ENCODE measurements around the gene RNF157.

The RNF157 gene

DNA sequence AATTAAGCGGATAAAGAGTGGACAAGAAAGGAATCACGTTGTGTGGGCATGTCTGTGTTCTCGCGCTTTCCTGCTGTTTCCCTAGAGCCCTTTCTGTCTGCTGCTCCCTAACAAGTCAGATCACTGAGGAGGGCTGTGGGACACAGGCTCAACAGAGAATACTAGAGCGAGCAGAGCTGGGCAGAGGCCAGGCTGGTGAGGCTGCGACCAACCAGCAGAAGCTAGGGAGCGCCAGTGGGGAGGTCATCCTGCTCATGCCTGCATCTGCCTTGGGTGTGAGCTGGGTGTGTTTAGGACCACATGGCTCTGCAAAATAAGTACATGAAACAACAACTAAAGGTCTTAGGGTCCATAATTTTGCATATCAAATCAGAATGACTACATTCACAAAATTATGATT is 87.7 kb downstream of the RNF157 start:
- TF ChIP-seq CTCF (IDR thresholded peaks at IDR 0.05; ENCODE audit: unreplicated experiment in 3 of 3): no peak
- Mint-ChIP-seq H3K9me3 (no peaks in the 10 kb centered on the region), H3K27me3 (ENCODE audit: low read depth) (no peaks in the 10 kb centered on the region), H3K4me3 (no peak overlapping the region), H3K4me1 (peaks cover 17% of the 10 kb centered on the region), H3K27ac (no peak overlapping the region), H3K36me3 (ENCODE audit: low read depth) (peaks cover 10% of the 10 kb centered on the region)

DNA sequence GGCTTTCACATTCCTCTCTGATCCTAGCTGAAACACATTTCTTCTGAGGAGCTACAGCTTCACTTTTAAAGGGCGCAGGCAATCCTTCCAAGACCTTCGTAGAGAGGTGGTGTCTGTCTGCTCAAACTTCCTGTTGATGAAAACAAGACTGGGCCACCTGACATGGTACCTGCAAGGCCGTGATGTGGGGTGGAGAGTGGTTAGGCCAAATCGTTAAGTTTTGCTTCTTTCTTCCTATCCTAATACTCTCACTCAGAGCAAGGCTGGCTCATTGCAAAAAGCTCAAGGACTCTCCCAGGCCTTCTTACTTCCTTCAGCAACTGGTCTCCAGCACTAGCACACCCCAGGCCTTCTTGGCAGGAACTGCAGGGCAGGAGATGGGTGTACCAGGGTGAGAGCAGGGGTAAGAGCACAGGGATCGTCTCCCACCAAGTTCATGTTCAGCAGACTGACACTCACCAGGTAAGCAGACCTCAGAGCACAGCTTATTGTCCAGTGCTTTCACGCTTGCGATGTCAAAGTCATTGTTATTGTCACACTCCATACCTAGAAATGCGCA is 88.3 kb downstream of the RNF157 start:
- Mint-ChIP-seq H3K27me3 (ENCODE audit: low read depth) (no peaks in the 10 kb centered on the region), H3K4me1 (peaks cover 17% of the 10 kb centered on the region), H3K4me3 (no peak overlapping the region), H3K9me3 (no peaks in the 10 kb centered on the region), H3K36me3 (ENCODE audit: low read depth) (peaks cover 6% of the 10 kb centered on the region), H3K27ac (no peak overlapping the region)
- no peak for TF ChIP-seq CTCF (IDR thresholded peaks at IDR 0.05; ENCODE audit: unreplicated experiment in 3 of 3)

GRCh38 chr17:76150712-76151622 is 89.3 kb downstream of the RNF157 start:
- H3K36me3 Mint-ChIP-seq (ENCODE audit: low read depth): peaks cover 6% of the 10 kb centered on the region
- H3K9me3 Mint-ChIP-seq: no peaks in the 10 kb centered on the region
- TF ChIP-seq CTCF (IDR thresholded peaks at IDR 0.05; ENCODE audit: unreplicated experiment in 3 of 3): no peak
- H3K4me3 Mint-ChIP-seq: no peak overlapping the region
- H3K27me3 Mint-ChIP-seq (ENCODE audit: low read depth): no peaks in the 10 kb centered on the region
- H3K4me1 Mint-ChIP-seq: peaks cover 17% of the 10 kb centered on the region
- H3K27ac Mint-ChIP-seq: no peak overlapping the region

- Mint-ChIP-seq H3K4me3 (no peak overlapping the region), H3K36me3 (ENCODE audit: low read depth) (peaks cover 6% of the 10 kb centered on the region), H3K27me3 (ENCODE audit: low read depth) (peaks cover 7% of the 10 kb centered on the region), H3K27ac (no peak overlapping the region), H3K4me1 (peaks cover 17% of the 10 kb centered on the region), H3K9me3 (no peaks in the 10 kb centered on the region)
- TF ChIP-seq CTCF (IDR thresholded peaks at IDR 0.05; ENCODE audit: unreplicated experiment in 3 of 3): no peak
Observed at GRCh38 chr17:76149214-76149613, 91.1 kb downstream of the RNF157 start.

GRCh38 chr17:76148015-76148326 is 92.3 kb downstream of the RNF157 start:
- peaks cover 17% of the 10 kb centered on the region for H3K27me3 Mint-ChIP-seq (ENCODE audit: low read depth)
- H3K9me3 Mint-ChIP-seq: no peaks in the 10 kb centered on the region
- H3K27ac Mint-ChIP-seq: no peak overlapping the region
- H3K36me3 Mint-ChIP-seq (ENCODE audit: low read depth): no peaks in the 10 kb centered on the region
- H3K4me3 Mint-ChIP-seq: no peak overlapping the region
- TF ChIP-seq CTCF (IDR thresholded peaks at IDR 0.05; ENCODE audit: unreplicated experiment in 3 of 3): no peak
- H3K4me1 Mint-ChIP-seq: peaks cover 13% of the 10 kb centered on the region
